WTC11 (cell line): ENCODE results near the gene EHMT1. TPM values are rescaled to one million over a fixed set of nuclear protein-coding genes. Genes with fewer than 3 reads are reported as not detected.

Experiments used
- ATAC-seq: fragments of 200-7000 bp; cut with Tn5 transposase; 2 replicates; pipeline ENCODE4 v1.10.0; 2021; ENCODE audit warnings: mild to moderate bottlenecking, moderate library complexity
- CTCF ChIA-PET: fragments of 300-600 bp; sonication (Branson Sonifier 250); formaldehyde crosslinking; loops from one replicate; lab custom pipeline; 2021; ENCODE audit warnings: antibody characterized with exemption; lab: Charles Lee
- POLR2A ChIA-PET: fragments of 350-600 bp; sonication (Branson Sonifier 250); formaldehyde crosslinking; loops from one replicate; lab custom pipeline; 2021; ENCODE audit warnings: antibody characterized with exemption; lab: Charles Lee
- DNase-seq: peaks from one replicate; pipeline ENCODE4 v3.0.0; 2021; ENCODE audit warnings: low spot score
- H3K27ac Mint-ChIP-seq: 2 replicates; pipeline ENCODE4 v1.8.0; 2021; ENCODE audit warnings: mixed read lengths
- H3K27me3 Mint-ChIP-seq: 2 replicates; pipeline ENCODE4 v1.8.0; 2021; ENCODE audit warnings: low read depth, mild to moderate bottlenecking, moderate library complexity, mixed read lengths
- H3K36me3 Mint-ChIP-seq: 2 replicates; pipeline ENCODE4 v1.8.0; 2021; ENCODE audit warnings: mixed read lengths
- H3K4me1 Mint-ChIP-seq: 2 replicates; pipeline ENCODE4 v1.8.0; 2022; ENCODE audit warnings: mixed read lengths
- H3K4me3 Mint-ChIP-seq: 2 replicates; pipeline ENCODE4 v1.8.0; 2021; ENCODE audit warnings: mild to moderate bottlenecking, moderate library complexity, mixed read lengths
- H3K9me3 Mint-ChIP-seq: 2 replicates; pipeline ENCODE4 v1.8.0; 2021; ENCODE audit warnings: mixed read lengths
- RELA ChIP-seq: sonication (generic); formaldehyde crosslinking; IDR thresholded peaks from 2 replicates; pipeline ENCODE4 v1.8.1; 2022; ENCODE audit warnings: missing genetic modification reagents, mild to moderate bottlenecking, borderline replicate concordance
- RORB ChIP-seq: fragments of 250-450 bp; sonication (Bioruptor Pico); IDR thresholded peaks from 2 replicates; pipeline ENCODE4 v1.9.0; 2021; ENCODE audit warnings: mild to moderate bottlenecking
- STAT6 ChIP-seq: sonication (generic); formaldehyde crosslinking; conservative IDR thresholded peaks from 2 replicates; pipeline ENCODE4 v1.8.1; 2023; ENCODE audit warnings: mild to moderate bottlenecking, low read depth, missing genetic modification reagents, moderate library complexity
- TCF7 ChIP-seq: sonication (generic); formaldehyde crosslinking; IDR thresholded peaks from 2 replicates; pipeline ENCODE4 v1.8.0; 2022; ENCODE audit warnings: mild to moderate bottlenecking, low read depth, missing genetic modification reagents, moderate library complexity
- ZBTB21 ChIP-seq: sonication (generic); formaldehyde crosslinking; IDR thresholded peaks from 2 replicates; pipeline ENCODE4 v1.8.1; 2023; ENCODE audit warnings: mild to moderate bottlenecking, missing genetic modification reagents, borderline replicate concordance
- ZNF219 ChIP-seq: sonication (generic); formaldehyde crosslinking; IDR thresholded peaks from 2 replicates; pipeline ENCODE4 v1.8.0; 2023; ENCODE audit warnings: missing genetic modification reagents, mild to moderate bottlenecking, borderline replicate concordance
- ZNF281 ChIP-seq: sonication (generic); formaldehyde crosslinking; IDR thresholded peaks from 2 replicates; pipeline ENCODE4 v1.8.0; 2023; ENCODE audit warnings: mild to moderate bottlenecking, missing genetic modification reagents
- ZNF425 ChIP-seq: fragments of 250-450 bp; sonication (Bioruptor Pico); conservative IDR thresholded peaks from 2 replicates; pipeline ENCODE4 v1.9.0; 2021; ENCODE audit warnings: mild to moderate bottlenecking
- ZNF532 ChIP-seq: fragments of 250-450 bp; sonication (Bioruptor Pico); IDR thresholded peaks from 2 replicates; pipeline ENCODE4 v1.9.0; 2021; ENCODE audit warnings: mild to moderate bottlenecking, borderline replicate concordance
- ZSCAN18 ChIP-seq: fragments of 250-450 bp; sonication (Bioruptor Pico); IDR thresholded peaks from 2 replicates; pipeline ENCODE4 v2.1.2; 2022; ENCODE audit warnings: mild to moderate bottlenecking, moderate library complexity
- total RNA-seq: library from RNA; stranded (reverse); gene quantifications from 3 replicates; pipeline ENCODE4 v1.2.3, GENCODE V29; 2021

The EHMT1 gene
- total RNA-seq, 1 experiment from 2014 or later: 170 TPM

GRCh38 chr9:137802021-137802420 lies 183.2 kb downstream of the EHMT1 start (continued):
- TF ChIP-seq ZNF281 (no peak), ZNF219 (CRISPR knock-in tag) (no peak)

GRCh38 chr9:137802521-137803243 lies 183.9 kb downstream of the EHMT1 start:
- TF ChIP-seq ZNF425 (CRISPR knock-in tag) (no peak), TCF7 (CRISPR knock-in tag) (no peak), RORB (CRISPR knock-in tag) (no peak), STAT6 (CRISPR knock-in tag) (no peak), ZNF532 (no peak), ZBTB21 (CRISPR knock-in tag) (no peak), ZSCAN18 (CRISPR knock-in tag) (no peak), RELA (CRISPR knock-in tag) (no peak)
- TF ChIP-seq, all 79 proteins: peak for 0
- H3K27me3 Mint-ChIP-seq: no peaks in the 10 kb centered on the region
- CTCF ChIA-PET: no interaction called here

More at GRCh38 chr9:137802521-137803243, 183.9 kb downstream of the EHMT1 start:
- DNase-seq (no peak), ATAC-seq (no peak)
- H3K4me1 Mint-ChIP-seq: no peaks in the 10 kb centered on the region
- H3K9me3 Mint-ChIP-seq: peaks cover 10% of the 10 kb centered on the region
- no peak overlapping the region for H3K4me3 Mint-ChIP-seq
- H3K27ac Mint-ChIP-seq: no peak overlapping the region
- POLR2A ChIA-PET: no interaction called here
- H3K36me3 Mint-ChIP-seq: peaks cover 62% of the 10 kb centered on the region
